Naive thymus-derived CD8-positive, alpha-beta T cell (primary cell): ENCODE results near the gene HERC4. TPM values are rescaled to one million over a fixed set of nuclear protein-coding genes. Genes with fewer than 3 reads are reported as not detected.

Experiments
- ATAC-seq, 2 donors: fragments of 150-1000 bp; cut with Tn5 transposase in 1 of 2; sonication (Bioruptor Pico), chemical (Tn5 transposase) in 1 of 2; 1 replicate in 1 of 2; 2 replicates in 1 of 2; pipeline ENCODE4 v1.10.0; 2021; ENCODE audit warnings: mild to moderate bottlenecking in 2 of 2, moderate library complexity in 2 of 2
- POLR2A ChIA-PET: fragments of 350-600 bp; sonication (Branson Sonifier 250); formaldehyde crosslinking; loops from one replicate; lab custom pipeline; 2021; ENCODE audit warnings: antibody characterized with exemption; lab: Charles Lee
- DNase-seq, 10 donors: peaks; one replicate each; pipeline versions ENCODE4 v3.0.0 to v3.0.0-alpha.2; 2020 to 2022
- H3K27ac Mint-ChIP-seq, 10 donors: one replicate each; pipeline ENCODE4 v1.8.0; 2020 to 2022; ENCODE audit warnings: mild to moderate bottlenecking in 10 of 10, mixed read lengths in 10 of 10, moderate library complexity in 4 of 10, inconsistent platforms in 1 of 10
- H3K27me3 Mint-ChIP-seq, 5 donors: one replicate each; pipeline ENCODE4 v1.8.0; 2021 to 2022; ENCODE audit warnings: mixed read lengths in 5 of 5
- H3K36me3 Mint-ChIP-seq, 3 donors: one replicate each; pipeline ENCODE4 v1.8.0; 2020 to 2022; ENCODE audit warnings: mixed read lengths in 3 of 3, mild to moderate bottlenecking in 2 of 3, inconsistent platforms in 1 of 3
- H3K4me1 Mint-ChIP-seq, 4 donors: one replicate each; pipeline ENCODE4 v1.8.0; 2021 to 2022; ENCODE audit warnings: mixed read lengths in 4 of 4
- H3K4me3 Mint-ChIP-seq, 10 donors: one replicate each; pipeline ENCODE4 v1.8.0; 2020 to 2022; ENCODE audit warnings: mild to moderate bottlenecking in 10 of 10, mixed read lengths in 10 of 10, moderate library complexity in 6 of 10, inconsistent platforms in 1 of 10
- H3K9me3 Mint-ChIP-seq, 9 donors: one replicate each; pipeline ENCODE4 v1.8.0; 2020 to 2022; ENCODE audit warnings: mixed read lengths in 9 of 9, mild to moderate bottlenecking in 3 of 9, inconsistent platforms in 1 of 9, moderate library complexity in 1 of 9
- polyA plus RNA-seq, 3 donors: library from polyadenylated mRNA; unstranded; fragments of 300-500 nt; fragmentation: Illumina TruSeq; gene quantifications; one replicate each; pipeline ENCODE4 v1.2.3, GENCODE V29; 2021
- total RNA-seq, 8 experiments: library from RNA in 2 of 8; stranded (reverse) in 2 of 8; gene quantifications; one replicate each; pipeline ENCODE4 v1.2.3 and lab custom pipeline; 2021 to 2026

HERC4 gene
- total and polyA plus RNA-seq, 5 experiments from 2014 or later, result 18.1 to 106 (median 24.0) TPM

- Mint-ChIP-seq H3K36me3 (no peaks in the 10 kb centered on the region), H3K27ac (no peak overlapping the region), H3K4me3 (no peak overlapping the region), H3K9me3 (no peaks in the 10 kb centered on the region), H3K27me3 (peaks cover 0 to 10% (median 7%) of the 10 kb centered on the region in 5 donors), H3K4me1 (peaks cover 0 to 1% (median 0%) of the 10 kb centered on the region in 4 donors)
- ATAC-seq, result no peak
- POLR2A ChIA-PET, result interaction anchor here (0.7 kb wide), 1 partner anchor 12 kb away, joined by 4 read pairs; no protein-coding TSS in a partner anchor
- no peak for DNase-seq
Observed at GRCh38 chr10:68106656-68107055, 31.6 kb upstream of the HERC4 start.

GRCh38 chr10:68105820-68106219 is 30.7 kb upstream of the HERC4 start:
- Mint-ChIP-seq H3K27ac (no peak overlapping the region), H3K4me3 (no peak overlapping the region), H3K4me1 (peaks cover 0 to 1% (median 0%) of the 10 kb centered on the region in 4 donors), H3K9me3 (no peaks in the 10 kb centered on the region), H3K36me3 (no peaks in the 10 kb centered on the region), H3K27me3 (peaks cover 0 to 10% (median 7%) of the 10 kb centered on the region in 5 donors)
- POLR2A ChIA-PET, result no interaction called here
- ATAC-seq (no peak), DNase-seq (no peak)

- H3K27me3 Mint-ChIP-seq, result peaks cover 0 to 6% (median 3%) of the 10 kb centered on the region in 5 donors
- H3K4me3 Mint-ChIP-seq, result no peak overlapping the region
- POLR2A ChIA-PET, result no interaction called here
- no peaks in the 10 kb centered on the region for H3K36me3 Mint-ChIP-seq
- no peak overlapping the region for H3K27ac Mint-ChIP-seq
- DNase-seq (no peak), ATAC-seq (no peak)
- no peaks in the 10 kb centered on the region for H3K9me3 Mint-ChIP-seq
- no peaks in the 10 kb centered on the region for H3K4me1 Mint-ChIP-seq
Observed at GRCh38 chr10:68103901-68104300, 28.8 kb upstream of the HERC4 start.

- H3K36me3 Mint-ChIP-seq, result no peaks in the 10 kb centered on the region
- DNase-seq (no peak), ATAC-seq (no peak)
- no peak overlapping the region for H3K27ac Mint-ChIP-seq
- H3K9me3 Mint-ChIP-seq, result no peaks in the 10 kb centered on the region
- H3K27me3 Mint-ChIP-seq, result peaks cover 0 to 6% (median 3%) of the 10 kb centered on the region in 5 donors
- H3K4me3 Mint-ChIP-seq, result no peak overlapping the region
- H3K4me1 Mint-ChIP-seq, result no peaks in the 10 kb centered on the region
- POLR2A ChIA-PET, result no interaction called here
Observed at GRCh38 chr10:68103261-68103878, 28.3 kb upstream of the HERC4 start.

DNA sequence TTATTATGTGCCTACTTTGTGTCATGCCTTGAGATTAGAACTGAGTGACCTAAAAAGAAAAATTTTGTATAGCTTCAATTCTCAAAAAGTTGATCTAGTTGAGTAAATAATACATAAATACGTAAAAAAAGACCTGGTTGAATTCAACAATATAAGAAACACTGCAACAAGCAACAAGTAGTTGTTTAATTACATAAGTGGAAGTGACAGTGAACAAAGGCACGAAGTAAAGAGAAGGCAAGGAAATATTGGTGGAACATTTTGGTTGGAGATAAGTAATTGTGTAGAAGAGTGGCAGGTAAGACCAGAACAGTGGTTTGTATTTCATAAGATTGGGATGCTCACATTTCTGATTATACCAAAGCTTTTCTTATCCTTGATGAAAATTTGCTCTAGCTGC is 26.0 kb upstream of the HERC4 start:
- POLR2A ChIA-PET, result no interaction called here
- H3K27ac Mint-ChIP-seq, result no peak overlapping the region

GRCh38 chr10:68099736-68100135 is 24.7 kb upstream of the HERC4 start:
- H3K4me1 Mint-ChIP-seq, result no peaks in the 10 kb centered on the region
- POLR2A ChIA-PET, result no interaction called here

More for the DNA sequence above, 26.0 kb upstream of the HERC4 start:
- Mint-ChIP-seq H3K4me1 (no peaks in the 10 kb centered on the region), H3K4me3 (no peak overlapping the region), H3K9me3 (no peaks in the 10 kb centered on the region), H3K36me3 (no peaks in the 10 kb centered on the region), H3K27me3 (peaks cover 0 to 3% (median 0%) of the 10 kb centered on the region in 5 donors)
- no peak for DNase-seq
- ATAC-seq, result no peak

GRCh38 chr10:68096913-68097516 is 21.9 kb upstream of the HERC4 start:
- ATAC-seq, result no peak
- POLR2A ChIA-PET, result no interaction called here
- no peaks in the 10 kb centered on the region for H3K4me1 Mint-ChIP-seq
- H3K9me3 Mint-ChIP-seq, result no peaks in the 10 kb centered on the region
- H3K27me3 Mint-ChIP-seq, result no peaks in the 10 kb centered on the region
- no peaks in the 10 kb centered on the region for H3K36me3 Mint-ChIP-seq
- DNase-seq, result no peak
- no peak overlapping the region for H3K27ac Mint-ChIP-seq
- H3K4me3 Mint-ChIP-seq, result no peak overlapping the region

More at GRCh38 chr10:68099736-68100135, 24.7 kb upstream of the HERC4 start:
- H3K4me3 Mint-ChIP-seq, result no peak overlapping the region
- H3K9me3 Mint-ChIP-seq, result no peaks in the 10 kb centered on the region
- peaks cover 0 to 3% (median 0%) of the 10 kb centered on the region in 5 donors for H3K27me3 Mint-ChIP-seq
- H3K36me3 Mint-ChIP-seq, result no peaks in the 10 kb centered on the region
- DNase-seq, result no peak
- no peak overlapping the region for H3K27ac Mint-ChIP-seq
- no peak for ATAC-seq

GRCh38 chr10:68095153-68095552 is 20.1 kb upstream of the HERC4 start:
- Mint-ChIP-seq H3K36me3 (no peaks in the 10 kb centered on the region), H3K9me3 (no peaks in the 10 kb centered on the region), H3K27me3 (no peaks in the 10 kb centered on the region), H3K27ac (no peak overlapping the region), H3K4me1 (no peaks in the 10 kb centered on the region), H3K4me3 (no peak overlapping the region)
- ATAC-seq (no peak), DNase-seq (no peak)
- POLR2A ChIA-PET, result no interaction called here

- Mint-ChIP-seq H3K27ac (no peak overlapping the region), H3K27me3 (peaks cover 0 to 2% (median 0%) of the 10 kb centered on the region in 5 donors), H3K36me3 (no peaks in the 10 kb centered on the region), H3K4me1 (no peaks in the 10 kb centered on the region), H3K4me3 (no peak overlapping the region), H3K9me3 (no peaks in the 10 kb centered on the region)
- ATAC-seq (no peak), DNase-seq (no peak)
- POLR2A ChIA-PET, result no interaction called here
Observed at GRCh38 chr10:68092512-68092911, 17.4 kb upstream of the HERC4 start.

GRCh38 chr10:68090586-68090985 is 15.5 kb upstream of the HERC4 start:
- Mint-ChIP-seq H3K36me3 (no peaks in the 10 kb centered on the region), H3K4me3 (no peak overlapping the region)
- POLR2A ChIA-PET, result no interaction called here

GRCh38 chr10:68088740-68089139 is 13.7 kb upstream of the HERC4 start:
- H3K4me1 Mint-ChIP-seq, result no peaks in the 10 kb centered on the region
- no peaks in the 10 kb centered on the region for H3K36me3 Mint-ChIP-seq
- DNase-seq (no peak), ATAC-seq (no peak)
- peaks cover 0 to 6% (median 3%) of the 10 kb centered on the region in 5 donors for H3K27me3 Mint-ChIP-seq
- POLR2A ChIA-PET, result no interaction called here
- no peak overlapping the region for H3K4me3 Mint-ChIP-seq
- no peak overlapping the region for H3K27ac Mint-ChIP-seq
- H3K9me3 Mint-ChIP-seq, result no peaks in the 10 kb centered on the region

More at GRCh38 chr10:68090586-68090985, 15.5 kb upstream of the HERC4 start:
- ATAC-seq (no peak), DNase-seq (no peak)
- Mint-ChIP-seq H3K27ac (no peak overlapping the region), H3K4me1 (no peaks in the 10 kb centered on the region), H3K9me3 (no peaks in the 10 kb centered on the region), H3K27me3 (peaks cover 0 to 6% (median 3%) of the 10 kb centered on the region in 5 donors)

- no peaks in the 10 kb centered on the region for H3K9me3 Mint-ChIP-seq
- ATAC-seq (no peak), DNase-seq (no peak)
- peaks cover 0 to 6% (median 3%) of the 10 kb centered on the region in 5 donors for H3K27me3 Mint-ChIP-seq
- POLR2A ChIA-PET, result no interaction called here
- H3K27ac Mint-ChIP-seq, result no peak overlapping the region
- H3K4me3 Mint-ChIP-seq, result no peak overlapping the region
- no peaks in the 10 kb centered on the region for H3K4me1 Mint-ChIP-seq
- no peaks in the 10 kb centered on the region for H3K36me3 Mint-ChIP-seq
Observed at GRCh38 chr10:68087685-68088401, 12.8 kb upstream of the HERC4 start.
